Osteocyte (in vitro differentiated cells): Measurements from ENCODE around the gene RAET1E. TPM values are rescaled to one million over a fixed set of nuclear protein-coding genes. Genes with fewer than 3 reads are reported as not detected.
A peak's percentile ranks its signal among the peaks of the same experiment; 100 is the strongest.

Experiments used
- DNase-seq: peaks from one replicate; pipeline ENCODE4 v3.0.0; 2021; ENCODE audit warnings: mixed read lengths; ENCODE audit not compliant: unreplicated experiment; ENCODE audit errors: extremely low spot score
- H3K27ac Mint-ChIP-seq: one replicate; pipeline ENCODE4 v1.8.0; 2021; ENCODE audit warnings: mild to moderate bottlenecking, mixed read lengths; ENCODE audit not compliant: unreplicated experiment
- H3K27me3 Mint-ChIP-seq: one replicate; pipeline ENCODE4 v1.8.0; 2021; ENCODE audit warnings: mixed read lengths; ENCODE audit not compliant: unreplicated experiment
- H3K36me3 Mint-ChIP-seq: one replicate; pipeline ENCODE4 v1.8.0; 2021; ENCODE audit warnings: mixed read lengths; ENCODE audit not compliant: unreplicated experiment
- H3K4me1 Mint-ChIP-seq: one replicate; pipeline ENCODE4 v1.8.0; 2021; ENCODE audit warnings: mixed read lengths; ENCODE audit not compliant: unreplicated experiment
- H3K4me3 Mint-ChIP-seq: one replicate; pipeline ENCODE4 v1.8.0; 2021; ENCODE audit warnings: mild to moderate bottlenecking, moderate library complexity, mixed read lengths; ENCODE audit not compliant: unreplicated experiment
- H3K9me3 Mint-ChIP-seq: one replicate; pipeline ENCODE4 v1.8.0; 2021; ENCODE audit warnings: mixed read lengths; ENCODE audit not compliant: unreplicated experiment
- total RNA-seq: library from RNA; stranded (reverse); gene quantifications from 2 replicates; pipeline ENCODE4 v1.2.1, GENCODE V29; 2021
- TF ChIP-seq, protein P1 (sequence below): fragments of 200-600 bp; sonication (generic); IDR thresholded peaks from 2 replicates; pipeline ENCODE4 v1.5.0; 2021; ENCODE audit warnings: antibody characterized with exemption, mild to moderate bottlenecking, moderate library complexity

The RAET1E gene
- total RNA-seq, 1 donor from 2014 or later = not detected

GRCh38 chr6:149859938-149860337 lies 38.0 kb downstream of the RAET1E start:
- Mint-ChIP-seq H3K36me3 (peaks cover 2% of the 10 kb centered on the region), H3K27me3 (no peaks in the 10 kb centered on the region), H3K4me1 (peaks cover 82% of the 10 kb centered on the region), H3K27ac (peak overlapping the region; percentile 99), H3K9me3 (no peaks in the 10 kb centered on the region), H3K4me3 (no peak overlapping the region)
- no peak for DNase-seq
- TF ChIP-seq, protein P1, sequence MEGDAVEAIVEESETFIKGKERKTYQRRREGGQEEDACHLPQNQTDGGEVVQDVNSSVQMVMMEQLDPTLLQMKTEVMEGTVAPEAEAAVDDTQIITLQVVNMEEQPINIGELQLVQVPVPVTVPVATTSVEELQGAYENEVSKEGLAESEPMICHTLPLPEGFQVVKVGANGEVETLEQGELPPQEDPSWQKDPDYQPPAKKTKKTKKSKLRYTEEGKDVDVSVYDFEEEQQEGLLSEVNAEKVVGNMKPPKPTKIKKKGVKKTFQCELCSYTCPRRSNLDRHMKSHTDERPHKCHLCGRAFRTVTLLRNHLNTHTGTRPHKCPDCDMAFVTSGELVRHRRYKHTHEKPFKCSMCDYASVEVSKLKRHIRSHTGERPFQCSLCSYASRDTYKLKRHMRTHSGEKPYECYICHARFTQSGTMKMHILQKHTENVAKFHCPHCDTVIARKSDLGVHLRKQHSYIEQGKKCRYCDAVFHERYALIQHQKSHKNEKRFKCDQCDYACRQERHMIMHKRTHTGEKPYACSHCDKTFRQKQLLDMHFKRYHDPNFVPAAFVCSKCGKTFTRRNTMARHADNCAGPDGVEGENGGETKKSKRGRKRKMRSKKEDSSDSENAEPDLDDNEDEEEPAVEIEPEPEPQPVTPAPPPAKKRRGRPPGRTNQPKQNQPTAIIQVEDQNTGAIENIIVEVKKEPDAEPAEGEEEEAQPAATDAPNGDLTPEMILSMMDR = no peak

GRCh38 chr6:149859368-149859767 lies 38.5 kb downstream of the RAET1E start:
- Mint-ChIP-seq H3K4me3 (no peak overlapping the region), H3K4me1 (peaks cover 84% of the 10 kb centered on the region), H3K27ac (peak overlapping the region; percentile 91), H3K36me3 (peaks cover 2% of the 10 kb centered on the region), H3K9me3 (no peaks in the 10 kb centered on the region), H3K27me3 (no peaks in the 10 kb centered on the region)
- DNase-seq = no peak
- TF ChIP-seq, protein P1 = no peak

- Mint-ChIP-seq H3K4me3 (no peak overlapping the region), H3K9me3 (no peaks in the 10 kb centered on the region), H3K27ac (peak overlapping the region; percentile 96), H3K36me3 (peaks cover 2% of the 10 kb centered on the region), H3K4me1 (peaks cover 82% of the 10 kb centered on the region), H3K27me3 (no peaks in the 10 kb centered on the region)
- DNase-seq = no peak
- TF ChIP-seq, protein P1 = no peak
These were observed 40.4 kb downstream of the RAET1E start for GRCh38 chr6:149857541-149857940.

- TF ChIP-seq, protein P1 = no peak
- Mint-ChIP-seq H3K4me3 (peak overlapping the region; percentile 30), H3K27me3 (no peaks in the 10 kb centered on the region), H3K4me1 (peaks cover 82% of the 10 kb centered on the region), H3K36me3 (peaks cover 6% of the 10 kb centered on the region), H3K27ac (peak overlapping the region; percentile 96), H3K9me3 (no peaks in the 10 kb centered on the region)
- DNase-seq = no peak
These were observed 41.5 kb downstream of the RAET1E start for GRCh38 chr6:149856256-149856994.

DNA sequence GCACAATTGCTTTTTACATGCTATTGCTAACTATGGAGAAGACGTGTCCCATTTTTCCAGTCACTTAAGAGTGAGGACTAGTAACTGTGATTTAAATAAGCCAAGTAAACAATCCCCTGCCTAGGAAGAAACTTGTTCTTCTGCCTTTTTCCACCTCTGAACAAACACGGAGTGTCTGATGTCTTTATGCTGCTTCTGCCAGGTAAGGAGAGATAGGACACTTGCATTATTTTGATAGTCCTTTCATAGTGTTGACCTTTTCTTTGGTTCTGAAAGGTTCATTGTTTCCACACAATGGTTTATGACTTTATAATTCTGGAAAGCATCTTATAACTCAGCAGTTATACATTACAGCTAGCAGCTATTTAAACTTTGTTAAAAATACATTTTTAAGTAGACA lies 42.2 kb downstream of the RAET1E start:
- peak overlapping the region; percentile 96 for H3K27ac Mint-ChIP-seq
- peak overlapping the region; percentile 60 for H3K4me3 Mint-ChIP-seq
- H3K9me3 Mint-ChIP-seq = no peaks in the 10 kb centered on the region
- no peak for DNase-seq
- peaks cover 9% of the 10 kb centered on the region for H3K36me3 Mint-ChIP-seq
- peaks cover 80% of the 10 kb centered on the region for H3K4me1 Mint-ChIP-seq
- H3K27me3 Mint-ChIP-seq = no peaks in the 10 kb centered on the region
- TF ChIP-seq, protein P1 = no peak
